A549 (cell line): ENCODE data around the gene HECTD4. TPM values are rescaled to one million over a fixed set of nuclear protein-coding genes. Genes with fewer than 3 reads are reported as not detected.

Experiments used
- ATAC-seq, 2 experiments: fragments of 200-7000 bp in 1 of 2; fragments of >200 bp in 1 of 2; cut with Nextera tagmentation in 1 of 2; cut with Tn5 transposase in 1 of 2; 3 replicates each; pipeline versions ENCODE4 v1.8.0 to v1.9.1; 2018 to 2020; ENCODE audit warnings: mild to moderate bottlenecking in 1 of 2, moderate library complexity in 1 of 2
- CTCF ChIA-PET: fragments of 300-600 bp; sonication (Branson Sonifier 250); formaldehyde crosslinking; extraction: SDS; loops from one replicate; lab custom pipeline; 2021; ENCODE audit warnings: antibody characterized with exemption, inconsistent platforms; lab: Yijun Ruan, JAX
- POLR2A ChIA-PET: fragments of 350-600 bp; formaldehyde crosslinking; extraction: SDS; loops from one replicate; lab custom pipeline; 2021; ENCODE audit warnings: antibody characterized with exemption, inconsistent platforms; lab: Yijun Ruan, JAX
- DNase-seq, 2 experiments: peaks; one replicate each; pipeline versions ENCODE4 v3.0.0 to v3.0.0-alpha.2; 2011 to 2016; ENCODE audit warnings: low read depth in 1 of 2, low spot score in 1 of 2
- FAIRE-seq: peaks from 2 replicates; lab custom pipeline; 2011; peaks lifted over from hg19 to GRCh38; lab: Jason Lieb, UNC
- H3K27ac ChIP-seq, 2 experiments: fragments of >200 bp; sonication (Bioruptor Twin); formaldehyde crosslinking; 3 replicates each; pipeline ENCODE4 v1.5.1; 2016 to 2017
- H3K4me1 ChIP-seq: fragments of >200 bp; sonication (Bioruptor Twin); formaldehyde crosslinking; 3 replicates; pipeline ENCODE4 v1.6.1; 2016
- H3K4me2 ChIP-seq: fragments of >200 bp; sonication (Bioruptor Twin); formaldehyde crosslinking; 3 replicates; pipeline ENCODE4 v1.6.1; 2016
- H3K4me3 ChIP-seq: fragments of >200 bp; sonication (Bioruptor Twin); formaldehyde crosslinking; 3 replicates; pipeline ENCODE4 v1.5.1; 2016
- H3K9me3 ChIP-seq: fragments of >200 bp; sonication (Bioruptor Twin); formaldehyde crosslinking; 3 replicates; pipeline ENCODE4 v1.6.1; 2016
- ATOH8 ChIP-seq: fragments of 250-450 bp; sonication (Bioruptor Pico); IDR thresholded peaks from 2 replicates; pipeline ENCODE4 v1.5.0; 2020; ENCODE audit warnings: low read depth, mild to moderate bottlenecking, moderate library complexity
- CBX2 ChIP-seq: fragments of 200-600 bp; sonication (generic); IDR thresholded peaks from 2 replicates; pipeline ENCODE4 v1.6.1; 2016; ENCODE audit warnings: low read depth, mild to moderate bottlenecking, borderline replicate concordance
- CEBPB ChIP-seq, 2 experiments: fragments of >200 bp in 1 of 2; sonication (Bioruptor Twin) in 1 of 2; formaldehyde crosslinking in 1 of 2; IDR thresholded peaks; 2 replicates each; pipeline ENCODE4 v1.6.1; 2012 to 2016
- EHF ChIP-seq: fragments of 250-450 bp; sonication (Bioruptor Pico); IDR thresholded peaks from 2 replicates; pipeline ENCODE4 v1.5.0; 2020; ENCODE audit warnings: mild to moderate bottlenecking
- ESRRA ChIP-seq: fragments of 150-350 bp; IDR thresholded peaks from 2 replicates; pipeline ENCODE4 v1.6.1; 2014; ENCODE audit warnings: mild to moderate bottlenecking, low read length, borderline replicate concordance
- FOSB ChIP-seq: fragments of 250-450 bp; sonication (Bioruptor Pico); IDR thresholded peaks from 2 replicates; pipeline ENCODE4 v1.5.0; 2020; ENCODE audit warnings: mild to moderate bottlenecking, moderate library complexity
- FOSL2 ChIP-seq, 2 experiments: fragments of 450-650 bp in 1 of 2; fragments of >200 bp in 1 of 2; sonication (Bioruptor Twin) in 1 of 2; formaldehyde crosslinking; IDR thresholded peaks; 2 replicates each; pipeline versions ENCODE4 v1.5.0 to v1.6.1; 2016 to 2020; ENCODE audit warnings: mild to moderate bottlenecking in 1 of 2, moderate library complexity in 1 of 2
- HOXA7 ChIP-seq: fragments of 250-450 bp; sonication (Bioruptor Pico); IDR thresholded peaks from 2 replicates; pipeline ENCODE4 v1.5.0; 2020; ENCODE audit warnings: mild to moderate bottlenecking, moderate library complexity
- HOXB13 ChIP-seq: fragments of 250-450 bp; sonication (Bioruptor Pico); IDR thresholded peaks from 2 replicates; pipeline ENCODE4 v1.5.0; 2020; ENCODE audit warnings: low read depth, mild to moderate bottlenecking, moderate library complexity
- HOXB5 ChIP-seq: fragments of 250-450 bp; sonication (Bioruptor Pico); IDR thresholded peaks from 2 replicates; pipeline ENCODE4 v1.5.0; 2020; ENCODE audit warnings: mild to moderate bottlenecking, moderate library complexity
- KDM1A ChIP-seq: fragments of 200-600 bp; sonication (generic); IDR thresholded peaks from 2 replicates; pipeline ENCODE4 v1.6.1; 2016; ENCODE audit warnings: low read depth, mild to moderate bottlenecking
- MAFK ChIP-seq: fragments of 450-650 bp; IDR thresholded peaks from 2 replicates; pipeline ENCODE4 v1.6.1; 2014; ENCODE audit not compliant: partially characterized antibody
- MAX ChIP-seq: IDR thresholded peaks from 2 replicates; pipeline ENCODE4 v1.6.1; 2012
- MAZ ChIP-seq: fragments of 150-350 bp; IDR thresholded peaks from 2 replicates; pipeline ENCODE4 v1.6.1; 2014; ENCODE audit warnings: antibody characterized with exemption, low read depth, low read length, borderline replicate concordance
- NPAS2 ChIP-seq: fragments of 250-450 bp; sonication (Bioruptor Pico); IDR thresholded peaks from 2 replicates; pipeline ENCODE4 v1.8.0; 2022; ENCODE audit warnings: mild to moderate bottlenecking, moderate library complexity, borderline replicate concordance
- PHF8 ChIP-seq: fragments of 200-600 bp; sonication (generic); IDR thresholded peaks from 2 replicates; pipeline ENCODE4 v1.6.1; 2016; ENCODE audit warnings: low read depth, mild to moderate bottlenecking, antibody characterized with exemption, moderate library complexity, borderline replicate concordance
- POLR2A ChIP-seq: IDR thresholded peaks from 2 replicates; pipeline ENCODE4 v1.6.1; 2012; ENCODE audit warnings: mild to moderate bottlenecking, low read length
- RCOR1 ChIP-seq: fragments of 150-350 bp; IDR thresholded peaks from 2 replicates; pipeline ENCODE4 v1.6.1; 2014; ENCODE audit warnings: antibody characterized with exemption, low read length, low read depth
- SREBF2 ChIP-seq: fragments of 450-650 bp; IDR thresholded peaks from 2 replicates; pipeline ENCODE4 v1.6.1; 2014; ENCODE audit warnings: mild to moderate bottlenecking, moderate library complexity
- TFCP2L1 ChIP-seq: fragments of 250-450 bp; sonication (Bioruptor Pico); IDR thresholded peaks from 2 replicates; pipeline ENCODE4 v1.5.0; 2021; ENCODE audit warnings: mild to moderate bottlenecking
- USF2 ChIP-seq: fragments of 450-650 bp; IDR thresholded peaks from 2 replicates; pipeline ENCODE4 v1.6.1; 2014; ENCODE audit warnings: antibody characterized with exemption
- ZFP36 ChIP-seq: fragments of 450-650 bp; IDR thresholded peaks from 2 replicates; pipeline ENCODE4 v1.6.1; 2014; ENCODE audit warnings: borderline replicate concordance; ENCODE audit not compliant: partially characterized antibody
- ZSCAN20 ChIP-seq: fragments of 250-450 bp; sonication (Bioruptor Pico); IDR thresholded peaks from 2 replicates; pipeline ENCODE4 v1.8.0; 2022; ENCODE audit warnings: mild to moderate bottlenecking, moderate library complexity
- WGBS: methylation state at CpG from one replicate; pipeline ENCODE4 v1.1.6; 2017; ENCODE audit errors: missing lambda C conversion rate; 5-methylcytosine and 5-hydroxymethylcytosine counted together
- polyA plus RNA-seq, 4 experiments: library from polyadenylated mRNA; depleted of rRNA in 3 of 4; stranded (reverse); fragments of >200 nt; fragmentation: RNase III in 1 of 4; extraction: RNeasy Plus Mini Kit Qiagen cat#74134 plus additional on column Dnase treatment in 1 of 4; gene quantifications; 2 replicates in 3 of 4; 3 replicates in 1 of 4; pipeline ENCODE4 v1.2.3, GENCODE V29; 2011 to 2017

The HECTD4 gene
- polyA plus RNA-seq, 2 of the 4 experiments (the other 2 are of a cell fraction) = 9.9 to 14.7 TPM

- no peaks in the 10 kb centered on the region for H3K9me3 ChIP-seq
- DNase-seq = no peak
- ATAC-seq = no peak
- TF ChIP-seq FOSL2 (IDR thresholded peaks at IDR 0.05) = no peak
- TF ChIP-seq FOSL2 (CRISPR knock-in tag; IDR thresholded peaks at IDR 0.05) = no peak
- no peak for TF ChIP-seq CBX2
- TF ChIP-seq KDM1A = no peak
- no peak for TF ChIP-seq USF2
- TF ChIP-seq MAFK = peak; percentile 45
- no peak for TF ChIP-seq SREBF2
- no peak for FAIRE-seq
- ChIA-PET CTCF (no interaction called here), POLR2A (no interaction called here)
- 82% methylated on average over 2 of the region's 2 CpGs for WGBS
- peaks cover 11% of the 10 kb centered on the region; the same call in 2 of the 3 replicates for H3K4me1 ChIP-seq
- H3K4me3 ChIP-seq = no peak overlapping the region
- no peak overlapping the region; the same call in 2 of the 3 replicates for H3K4me2 ChIP-seq
- H3K27ac ChIP-seq = peak overlapping the region in 1 of 2 experiments; percentile 58; a peak in 2 of 6 replicates
Observed at GRCh38 chr12:112303799-112304198, 78.4 kb downstream of the HECTD4 start.

GRCh38 chr12:112303004-112303403, 79.2 kb downstream of the HECTD4 start:
- peak; percentile 85 to 92 for ATAC-seq
- H3K4me3 ChIP-seq = no peak overlapping the region
- peak overlapping the region in 1 of 2 experiments; percentile 58; a peak in 1 of 6 replicates for H3K27ac ChIP-seq
- peak overlapping the region; percentile 12; the same call in 2 of the 3 replicates for H3K4me2 ChIP-seq
- FAIRE-seq = no peak
- peaks cover 11% of the 10 kb centered on the region; the same call in 2 of the 3 replicates for H3K4me1 ChIP-seq
- WGBS = 40% methylated on average over 3 of the region's 3 CpGs
- TF ChIP-seq POLR2A = no peak
- TF ChIP-seq NPAS2 = no peak
- TF ChIP-seq CEBPB (IDR thresholded peaks at IDR 0.05) = no peak
- TF ChIP-seq HOXB13 (CRISPR knock-in tag) = no peak
- TF ChIP-seq FOSL2 (IDR thresholded peaks at IDR 0.05) = no peak
- TF ChIP-seq FOSL2 (CRISPR knock-in tag; IDR thresholded peaks at IDR 0.05) = peak; percentile 75
- TF ChIP-seq SREBF2 = no peak
- no peak for TF ChIP-seq FOSB (CRISPR knock-in tag)
- CTCF ChIA-PET = no interaction called here
- no peaks in the 10 kb centered on the region for H3K9me3 ChIP-seq
- POLR2A ChIA-PET = no interaction called here
- peak; percentile 66 to 67 for DNase-seq

- Histone ChIP-seq H3K4me3 (no peak overlapping the region), H3K4me1 (peaks cover 11% of the 10 kb centered on the region; the same call in 2 of the 3 replicates), H3K9me3 (no peaks in the 10 kb centered on the region), H3K4me2 (no peak overlapping the region), H3K27ac (no peak overlapping the region)
- DNase-seq (no peak), FAIRE-seq (no peak), ATAC-seq (no peak)
- ChIA-PET POLR2A (no interaction called here), CTCF (interaction anchor here (1.3 to 1.7 kb wide), 2 partner anchors 21 to 88 kb away, joined by 3 to 4 read pairs; no protein-coding TSS in a partner anchor)
- 93% methylated on average over 3 of the region's 3 CpGs for WGBS
- no peak for TF ChIP-seq CEBPB (IDR thresholded peaks at IDR 0.05)
- no peak for TF ChIP-seq HOXA7 (CRISPR knock-in tag)
- no peak for TF ChIP-seq MAX
- no peak for TF ChIP-seq ZFP36
- TF ChIP-seq EHF = no peak
- TF ChIP-seq ESRRA = no peak
- no peak for TF ChIP-seq USF2
- TF ChIP-seq PHF8 = no peak
- TF ChIP-seq ZSCAN20 (CRISPR knock-in tag) = no peak
- TF ChIP-seq KDM1A = no peak
- no peak for TF ChIP-seq TFCP2L1
- no peak for TF ChIP-seq ATOH8 (CRISPR knock-in tag)
- TF ChIP-seq RCOR1 = no peak
- TF ChIP-seq MAZ = no peak
- TF ChIP-seq HOXB5 (CRISPR knock-in tag) = no peak
Observed at GRCh38 chr12:112299704-112300103, 82.5 kb downstream of the HECTD4 start.
